GM12892 (cell line): ENCODE measurements around the gene PRSS2.

Experiments
- DNase-seq: peaks from one replicate; pipeline ENCODE4 v3.0.0; 2011; ENCODE audit not compliant: insufficient read length
- FAIRE-seq: peaks from 2 replicates; lab custom pipeline; 2011; peaks lifted over from hg19 to GRCh38; lab: Jason Lieb, UNC
- POLR2A ChIP-seq: IDR thresholded peaks from 2 replicates; pipeline ENCODE4 v1.6.1; 2011; ENCODE audit warnings: low read depth, low read length, control low read depth
- POLR2AphosphoS5 ChIP-seq: IDR thresholded peaks from 2 replicates; pipeline ENCODE4 v1.6.1; 2011; ENCODE audit warnings: low read depth, low read length, control low read depth
- TAF1 ChIP-seq: IDR thresholded peaks from 2 replicates; pipeline ENCODE4 v1.6.1; 2011; ENCODE audit warnings: low read depth, mild to moderate bottlenecking, control low read depth, low read length, borderline replicate concordance

Gene PRSS2

GRCh38 chr7:142800699-142801260 is 30.0 kb downstream of the PRSS2 start:
- TF ChIP-seq TAF1 (no peak), POLR2AphosphoS5 (no peak), POLR2A (no peak)
- no peak for FAIRE-seq
- no peak for DNase-seq

- no peak for DNase-seq
- TF ChIP-seq POLR2A (no peak), POLR2AphosphoS5 (no peak), TAF1 (no peak)
- peak; percentile 21 for FAIRE-seq
Measured at GRCh38 chr7:142801601-142802295, 31.0 kb downstream of the PRSS2 start.

- no peak for DNase-seq
- no peak for TF ChIP-seq POLR2A
- no peak for TF ChIP-seq TAF1
- no peak for TF ChIP-seq POLR2AphosphoS5
- no peak for FAIRE-seq
Measured at GRCh38 chr7:142802301-142802700, 31.5 kb downstream of the PRSS2 start.

- no peak for FAIRE-seq
- DNase-seq = no peak
- TF ChIP-seq TAF1 (no peak), POLR2A (no peak), POLR2AphosphoS5 (no peak)
Measured at GRCh38 chr7:142803901-142804300, 33.1 kb downstream of the PRSS2 start.

- peak; percentile 30 for FAIRE-seq
- DNase-seq = no peak
- peak; percentile 50 for TF ChIP-seq POLR2AphosphoS5
- peak; percentile 56 for TF ChIP-seq POLR2A
- no peak for TF ChIP-seq TAF1
Measured at GRCh38 chr7:142804728-142805207, 34.0 kb downstream of the PRSS2 start.

- DNase-seq (no peak), FAIRE-seq (no peak)
- TF ChIP-seq POLR2A = no peak
Measured at GRCh38 chr7:142805350-142806021, 34.7 kb downstream of the PRSS2 start.

- DNase-seq = no peak
- no peak for FAIRE-seq
- TF ChIP-seq POLR2AphosphoS5 (no peak), TAF1 (no peak), POLR2A (no peak)
Measured at GRCh38 chr7:142806022-142806356, 35.2 kb downstream of the PRSS2 start.

- FAIRE-seq = no peak
- TF ChIP-seq POLR2A = no peak
- TF ChIP-seq POLR2AphosphoS5 = no peak
- no peak for TF ChIP-seq TAF1
- no peak for DNase-seq
Measured at GRCh38 chr7:142806957-142807356, 36.2 kb downstream of the PRSS2 start.

GRCh38 chr7:142807855-142808460 is 37.2 kb downstream of the PRSS2 start:
- TF ChIP-seq POLR2A (no peak), TAF1 (no peak), POLR2AphosphoS5 (no peak)
- DNase-seq (no peak), FAIRE-seq (no peak)

GRCh38 chr7:142808461-142808801 is 37.7 kb downstream of the PRSS2 start:
- TF ChIP-seq POLR2A = no peak
- no peak for TF ChIP-seq TAF1
- no peak for TF ChIP-seq POLR2AphosphoS5
- FAIRE-seq (no peak), DNase-seq (no peak)

GRCh38 chr7:142808802-142809583 is 38.2 kb downstream of the PRSS2 start:
- DNase-seq (peak; percentile 41), FAIRE-seq (peak; percentile 99)
- TF ChIP-seq POLR2AphosphoS5 (peak; percentile 76; the same call in 1 of the 2 replicates), POLR2A (peak; percentile 74), TAF1 (no peak)

GRCh38 chr7:142809671-142810070 is 38.9 kb downstream of the PRSS2 start:
- DNase-seq (no peak), FAIRE-seq (peak; percentile 74)
- TF ChIP-seq TAF1 (no peak), POLR2A (0 out of 2 replicates have a peak, but pooled peaks have one; percentile 7)
